HPDE6-E6E7 (cell line): ENCODE measurements around the gene CLDN3.

Experiments used
- DNase-seq: peaks from one replicate; pipeline ENCODE4 v3.0.0; 2011; ENCODE audit warnings: missing footprints; ENCODE audit errors: extremely low spot score

Gene CLDN3

GRCh38 chr7:73770860-73771670, 995 bp upstream of the CLDN3 start:
- no peak for DNase-seq

- DNase-seq, result no peak
Observed at GRCh38 chr7:73769481-73770001, 529 bp downstream of the CLDN3 start.

GRCh38 chr7:73768641-73769480, 1.2 kb downstream of the CLDN3 start:
- no peak for DNase-seq

- no peak for DNase-seq
Observed at GRCh38 chr7:73766556-73767229, 3.4 kb downstream of the CLDN3 start.

GRCh38 chr7:73762659-73762999, 7.4 kb downstream of the CLDN3 start:
- no peak for DNase-seq

- no peak for DNase-seq
Observed at GRCh38 chr7:73761854-73762658, 8.0 kb downstream of the CLDN3 start.

- DNase-seq, result no peak
Observed at GRCh38 chr7:73758581-73759138, 11.4 kb downstream of the CLDN3 start.

GRCh38 chr7:73749931-73750776, 19.9 kb downstream of the CLDN3 start:
- no peak for DNase-seq

- no peak for DNase-seq
Observed at GRCh38 chr7:73746378-73746777, 23.7 kb downstream of the CLDN3 start.

- no peak for DNase-seq
Observed at GRCh38 chr7:73742753-73743641, 27.1 kb downstream of the CLDN3 start.

GRCh38 chr7:73742338-73742752, 27.7 kb downstream of the CLDN3 start:
- no peak for DNase-seq

- DNase-seq, result no peak
Observed at GRCh38 chr7:73741600-73741999, 28.5 kb downstream of the CLDN3 start.

- no peak for DNase-seq
Observed at GRCh38 chr7:73740771-73741170, 29.3 kb downstream of the CLDN3 start.

- DNase-seq, result no peak
Observed at GRCh38 chr7:73740212-73740611, 29.9 kb downstream of the CLDN3 start.

GRCh38 chr7:73739387-73739767, 30.7 kb downstream of the CLDN3 start:
- no peak for DNase-seq

GRCh38 chr7:73738612-73739386, 31.3 kb downstream of the CLDN3 start, which contains the start of gene ABHD11:
TSS of gene ABHD11 (minus strand) at chr7:73738802. CDS start at chr7:73738770, 32 bp downstream.
- peak; percentile 92 for DNase-seq

GRCh38 chr7:73738220-73738611, 31.9 kb downstream of the CLDN3 start:
- DNase-seq, result no peak
